HG03159 (cell line): ENCODE measurements around the gene CA10.

Experiments used
- ATAC-seq: cut with Tn5 transposase; IDR thresholded peaks from one replicate; pipeline ENCODE4 v1.9.1; 2021; ENCODE audit warnings: mild to moderate bottlenecking, moderate library complexity; ENCODE audit not compliant: unreplicated experiment

Gene CA10

DNA sequence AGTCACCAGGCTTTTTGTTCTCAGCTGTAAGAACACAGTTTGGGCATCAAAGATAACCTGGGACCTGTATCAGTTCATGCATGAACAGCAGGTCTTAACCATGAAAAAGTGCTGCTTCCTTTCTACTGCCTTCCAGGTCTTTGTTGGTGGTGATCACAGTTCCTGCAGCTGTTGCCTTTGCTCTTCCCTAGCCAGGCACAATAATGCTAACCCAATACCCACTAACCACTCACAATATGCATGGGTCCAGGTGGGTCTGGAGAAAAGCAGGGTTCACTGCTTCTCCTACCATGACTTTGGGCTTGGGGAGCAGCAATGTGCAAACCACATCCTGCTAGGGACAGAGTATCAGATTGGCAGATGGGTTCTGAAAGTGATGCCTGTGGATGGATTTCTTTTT is 501.3 kb downstream of the CA10 start:
- no peak for ATAC-seq

DNA sequence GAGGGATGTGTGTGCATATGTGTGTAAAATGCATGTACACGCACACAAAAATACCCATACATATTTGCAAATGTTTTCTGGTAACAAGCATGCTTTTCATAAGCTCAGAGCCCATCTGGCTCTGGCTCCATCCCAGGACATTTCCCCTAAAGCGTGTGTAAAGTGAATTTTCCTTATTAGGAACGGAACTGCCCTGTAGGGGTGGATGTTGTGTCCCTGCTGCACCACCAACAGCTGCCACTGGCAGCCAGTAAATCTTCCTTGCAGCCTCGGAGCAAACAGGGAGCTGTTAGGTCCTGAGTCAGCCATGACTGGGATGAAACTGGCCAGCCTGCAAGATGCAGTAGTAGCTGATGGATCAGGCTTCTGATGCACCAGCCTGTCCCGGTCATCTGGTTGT is 504.6 kb downstream of the CA10 start:
- no peak for ATAC-seq

DNA sequence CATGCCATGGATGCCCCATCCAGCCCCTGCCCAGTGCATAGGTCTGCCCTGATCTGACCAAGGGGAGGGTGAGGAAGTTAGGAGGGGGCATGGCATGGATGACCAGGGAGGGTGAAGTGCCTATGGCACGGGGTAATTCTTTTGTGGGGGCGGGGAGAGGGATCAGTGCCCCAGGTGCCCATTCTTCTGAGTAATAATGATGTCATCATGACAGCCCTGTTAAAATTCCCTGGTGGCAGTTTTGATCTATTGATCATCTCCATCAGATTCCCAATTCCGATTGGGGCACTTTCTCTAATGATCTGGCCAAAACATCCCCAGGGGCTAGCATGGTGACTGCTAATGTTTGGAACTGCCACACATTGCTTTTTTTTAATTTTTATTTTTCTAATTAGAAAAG is 506.0 kb downstream of the CA10 start:
- no peak for ATAC-seq

DNA sequence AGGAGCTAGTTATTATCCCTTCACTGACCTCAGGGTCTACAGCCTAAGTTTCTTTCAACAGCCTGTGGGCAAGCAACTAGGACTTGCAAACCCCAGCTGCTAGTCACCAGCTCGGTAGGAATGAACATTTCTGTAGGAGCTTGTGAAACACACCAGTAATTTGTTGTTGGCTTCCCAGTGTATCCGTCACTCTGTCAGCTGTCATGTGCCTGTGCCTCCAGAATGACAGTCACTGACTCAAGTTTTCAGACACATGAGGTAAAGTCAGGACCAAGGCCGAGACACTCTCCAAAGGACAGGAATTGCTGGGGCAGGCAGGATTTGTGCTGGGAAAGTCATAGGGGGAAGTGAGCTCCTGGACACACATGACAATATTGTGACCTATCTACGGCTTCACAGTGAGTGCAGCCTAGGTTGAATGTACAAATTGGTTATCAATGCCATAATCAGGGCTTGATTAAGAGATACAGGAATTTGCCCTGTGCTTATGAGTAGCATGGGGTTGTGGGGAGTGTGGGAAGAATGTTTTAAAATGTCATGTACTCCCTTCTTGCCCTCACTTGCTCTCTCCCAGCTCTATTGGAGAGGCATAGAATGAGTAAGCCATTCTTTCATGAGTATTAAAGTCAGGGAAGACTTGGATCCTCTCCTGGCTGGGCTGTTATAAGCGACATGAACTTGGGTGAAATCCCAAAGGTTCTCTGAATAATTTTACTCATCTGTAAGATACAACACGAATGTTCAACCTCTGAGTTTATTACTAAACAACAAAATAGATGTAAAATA is 506.8 kb downstream of the CA10 start:
- no peak for ATAC-seq

DNA sequence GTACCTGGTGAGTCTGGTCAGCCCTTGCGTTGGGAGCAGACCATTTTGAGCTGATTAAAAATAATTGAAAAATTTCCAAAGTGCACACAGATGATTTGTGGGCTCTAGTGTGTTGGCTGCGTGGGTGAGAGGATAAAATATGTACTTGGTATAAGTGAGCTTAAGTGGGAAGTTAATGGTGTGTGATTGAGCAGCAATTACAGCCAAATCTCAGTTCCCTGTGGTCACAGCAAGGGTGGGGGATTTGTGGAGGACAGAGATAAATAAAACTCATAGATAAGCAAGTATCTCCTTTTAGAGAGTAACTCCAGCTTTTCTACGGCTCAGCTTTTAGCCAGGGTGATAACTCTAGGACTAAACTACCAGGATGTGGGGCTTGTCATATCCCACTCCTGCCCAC is 507.7 kb downstream of the CA10 start:
- ATAC-seq: no peak

DNA sequence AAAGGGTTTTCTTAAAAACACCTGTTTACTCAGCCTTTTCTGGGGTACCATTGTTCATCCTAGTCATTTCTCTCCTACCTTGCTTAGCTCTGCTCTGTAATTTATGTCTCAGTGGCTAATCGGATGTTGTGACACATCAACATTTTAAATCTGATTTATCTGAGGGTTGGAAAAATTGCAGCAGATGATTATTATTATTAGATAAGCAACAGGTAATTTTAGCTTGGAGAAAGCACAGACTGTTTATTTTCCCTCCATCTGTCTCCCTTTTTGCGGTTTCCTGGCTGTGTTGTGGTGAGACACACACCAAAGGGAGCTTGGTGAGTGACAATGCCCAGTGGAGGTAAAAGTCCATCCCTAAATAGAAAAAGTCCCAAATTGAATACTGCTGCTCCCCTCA is 508.3 kb downstream of the CA10 start:
- no peak for ATAC-seq

DNA sequence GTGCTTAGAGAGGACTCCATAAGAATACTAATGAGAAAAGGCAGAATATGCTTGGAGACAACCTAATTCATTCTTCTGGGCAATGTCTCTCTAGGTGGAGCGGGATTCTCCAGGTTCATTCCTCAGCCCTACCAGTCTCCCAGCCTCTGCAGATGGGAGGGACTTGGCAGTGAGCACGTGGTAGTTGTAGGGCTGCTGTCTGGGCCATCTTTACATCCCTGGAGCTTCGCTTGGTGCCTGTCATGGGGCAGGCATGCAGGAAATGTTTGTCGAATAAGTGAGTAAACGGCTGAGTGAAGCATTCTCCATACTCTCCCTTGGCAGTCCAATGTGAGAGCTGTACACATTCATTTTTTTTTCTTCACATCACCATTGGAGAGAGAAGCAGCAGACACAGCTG is 510.7 kb downstream of the CA10 start:
- ATAC-seq: no peak

DNA sequence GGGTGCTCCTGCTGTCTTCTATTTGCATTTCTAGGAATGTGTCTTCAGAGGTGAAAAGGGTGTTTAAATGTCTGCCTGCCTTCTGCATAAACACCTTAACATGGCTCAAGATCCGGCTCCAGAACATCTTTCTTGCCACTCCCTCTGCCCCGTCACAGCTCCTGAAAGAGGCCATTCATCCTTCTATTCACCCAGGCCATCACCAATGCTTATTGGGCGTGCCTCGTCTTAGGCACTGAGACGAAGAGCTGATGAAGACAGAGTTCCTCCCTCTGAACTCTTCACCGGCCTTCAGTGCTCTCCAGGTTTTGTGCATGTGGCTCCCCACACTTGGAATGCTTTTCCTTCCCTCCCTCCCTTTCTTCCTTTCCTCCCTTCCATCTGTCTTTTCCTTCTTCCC is 511.4 kb downstream of the CA10 start:
- no peak for ATAC-seq

DNA sequence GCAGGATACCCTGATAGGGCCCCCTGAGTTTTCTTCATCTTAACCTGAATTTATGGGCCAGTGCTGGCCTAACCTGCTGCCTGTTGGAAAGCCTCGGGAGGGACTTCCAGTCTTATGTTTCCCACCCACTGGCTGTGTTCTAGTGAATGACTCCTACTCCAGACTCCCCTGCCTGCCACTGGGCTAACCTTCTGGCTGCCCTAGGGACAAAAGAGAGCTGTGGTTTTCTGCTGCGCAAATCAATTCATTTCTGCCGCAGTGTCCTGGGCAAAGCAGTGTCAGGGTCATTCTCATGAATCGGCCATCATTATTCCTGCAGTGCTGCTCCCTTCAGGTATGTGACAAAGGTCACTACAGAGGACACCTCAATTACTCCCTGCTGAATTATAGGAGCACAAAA is 512.0 kb downstream of the CA10 start:
- ATAC-seq: no peak

DNA sequence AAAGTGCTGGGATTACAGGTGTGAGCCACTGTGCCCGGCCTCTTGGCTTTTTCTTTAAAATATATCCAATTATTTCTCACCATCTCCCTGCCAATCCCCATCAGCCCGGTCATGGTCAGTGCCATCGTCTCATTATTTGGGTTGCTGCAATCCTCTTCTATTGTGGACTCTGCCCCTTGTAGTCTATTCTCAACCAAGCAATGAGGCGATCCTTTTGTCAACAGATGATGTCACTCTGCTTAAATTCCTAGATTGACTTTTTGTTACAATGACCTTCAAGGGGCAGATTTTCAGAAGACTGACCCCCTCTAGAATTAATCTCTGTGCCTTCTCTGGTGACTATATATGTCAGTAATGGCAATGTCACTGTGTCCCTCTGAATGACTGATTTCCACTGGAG is 513.5 kb downstream of the CA10 start:
- no peak for ATAC-seq

DNA sequence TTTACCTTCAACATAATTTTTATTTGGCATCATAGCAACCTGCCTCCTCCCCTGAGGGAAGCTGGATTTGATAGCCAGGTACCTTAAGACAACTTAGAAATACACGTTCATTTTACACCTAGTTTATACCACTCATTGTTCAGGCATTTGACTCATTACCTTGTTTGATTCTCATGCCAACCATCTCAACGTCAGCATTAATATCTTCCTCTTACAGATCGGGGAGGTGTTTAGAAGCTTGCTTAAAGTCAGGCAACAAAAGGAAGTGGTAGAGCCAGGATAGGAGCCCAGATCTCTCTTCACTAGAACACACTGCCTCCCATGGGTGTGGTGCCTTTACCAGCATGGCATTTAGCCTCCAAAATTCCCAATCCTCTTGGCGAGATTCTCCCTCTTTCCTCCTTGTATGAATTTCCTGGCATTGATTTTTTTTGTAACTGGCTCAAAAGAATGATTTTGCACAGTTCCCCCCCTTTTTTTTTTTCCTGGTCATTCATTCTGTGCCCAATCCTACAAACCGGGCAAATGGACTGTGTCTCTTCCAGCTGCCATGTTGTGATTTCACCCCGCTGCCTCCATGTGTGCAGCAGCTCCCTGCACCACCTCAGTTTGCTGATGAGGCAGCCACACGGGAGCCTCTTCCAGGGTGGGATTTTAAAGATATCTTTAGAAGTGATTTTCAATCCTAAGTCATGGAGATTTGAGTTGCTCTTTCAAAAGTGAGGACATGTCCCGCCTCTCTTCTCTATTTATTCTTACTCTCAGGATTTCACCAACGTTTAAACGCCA is 514.6 kb downstream of the CA10 start:
- no peak for ATAC-seq

DNA sequence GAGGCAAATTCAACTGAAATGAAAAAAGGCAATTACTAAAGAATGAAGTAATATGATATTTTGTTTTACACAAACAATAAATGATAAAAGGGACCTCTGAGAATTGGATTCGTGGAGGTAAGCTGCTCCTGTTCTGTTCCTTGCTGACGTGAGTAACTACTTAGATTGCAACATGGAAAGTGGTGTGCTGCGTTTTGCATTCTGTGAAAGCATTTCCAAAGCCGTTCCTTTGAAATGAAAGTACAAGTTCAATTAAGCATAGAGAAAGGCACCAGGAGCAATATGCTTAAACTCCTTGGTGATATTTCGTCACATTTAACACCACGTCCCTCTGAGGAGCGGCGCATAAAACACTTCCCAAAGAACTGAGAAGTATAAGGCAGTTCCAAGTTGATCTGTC is 516.5 kb downstream of the CA10 start:
- no peak for ATAC-seq

DNA sequence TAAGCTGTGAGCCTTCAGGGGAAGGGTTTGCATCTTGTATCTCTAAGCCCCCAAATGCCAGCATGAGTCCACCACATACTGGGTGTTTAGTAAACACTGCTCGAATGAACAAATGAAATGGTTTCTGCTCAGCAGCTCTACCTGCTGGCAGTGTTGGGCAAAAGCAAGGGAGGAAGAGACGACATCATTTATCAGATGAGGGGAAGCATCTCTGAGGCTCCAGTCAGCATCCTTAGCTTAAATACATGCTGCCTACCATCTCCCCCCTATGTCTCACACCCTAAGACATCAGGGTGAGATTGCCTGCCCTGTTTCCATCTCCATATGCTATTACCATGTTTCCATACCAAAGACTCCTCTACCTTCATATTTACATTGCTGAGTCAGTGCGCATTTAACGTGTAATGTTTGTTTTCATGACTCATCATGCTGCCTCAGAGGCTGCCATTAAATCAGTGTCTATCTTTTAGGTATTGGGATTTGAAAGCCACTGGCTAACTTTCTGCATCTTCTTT is 518.3 kb downstream of the CA10 start:
- no peak for ATAC-seq

DNA sequence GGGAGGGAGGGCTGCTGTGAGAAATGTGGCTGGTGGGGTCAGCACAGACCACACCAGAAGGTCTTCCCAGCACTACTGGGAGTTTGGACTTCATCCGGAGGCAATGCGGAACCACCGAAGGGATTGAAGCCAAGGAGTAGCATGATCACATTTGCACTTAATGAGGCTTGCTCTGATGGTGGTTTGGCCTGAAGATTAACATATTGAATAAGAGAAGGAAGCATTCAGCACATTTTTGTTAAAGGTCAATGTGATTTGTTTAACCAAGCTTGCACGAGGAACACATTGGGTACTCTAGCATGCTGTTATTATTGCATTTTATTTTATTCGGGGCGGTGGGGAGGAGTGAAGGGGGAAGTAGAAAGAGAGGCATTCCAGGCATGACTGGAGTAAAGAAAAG is 519.5 kb downstream of the CA10 start:
- ATAC-seq: no peak

DNA sequence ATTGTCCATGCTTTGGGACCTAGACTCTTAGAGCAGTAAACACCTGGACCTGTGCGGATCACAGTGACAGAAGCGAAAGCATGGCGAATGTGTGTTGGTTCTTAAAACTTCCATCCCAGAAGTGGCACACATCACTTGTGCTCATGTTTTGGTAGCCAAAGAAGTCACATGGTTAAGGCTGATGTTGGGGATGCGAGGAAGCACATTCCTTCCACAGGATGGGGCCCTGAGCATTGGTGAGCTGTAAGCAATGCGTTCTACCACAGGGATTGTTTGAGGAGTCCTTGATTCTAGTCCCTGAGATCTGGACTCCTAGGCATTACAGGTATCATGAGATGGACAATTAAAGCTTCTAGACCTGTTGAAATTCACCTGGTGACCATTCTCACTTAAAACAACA is 522.2 kb downstream of the CA10 start:
- ATAC-seq: no peak

DNA sequence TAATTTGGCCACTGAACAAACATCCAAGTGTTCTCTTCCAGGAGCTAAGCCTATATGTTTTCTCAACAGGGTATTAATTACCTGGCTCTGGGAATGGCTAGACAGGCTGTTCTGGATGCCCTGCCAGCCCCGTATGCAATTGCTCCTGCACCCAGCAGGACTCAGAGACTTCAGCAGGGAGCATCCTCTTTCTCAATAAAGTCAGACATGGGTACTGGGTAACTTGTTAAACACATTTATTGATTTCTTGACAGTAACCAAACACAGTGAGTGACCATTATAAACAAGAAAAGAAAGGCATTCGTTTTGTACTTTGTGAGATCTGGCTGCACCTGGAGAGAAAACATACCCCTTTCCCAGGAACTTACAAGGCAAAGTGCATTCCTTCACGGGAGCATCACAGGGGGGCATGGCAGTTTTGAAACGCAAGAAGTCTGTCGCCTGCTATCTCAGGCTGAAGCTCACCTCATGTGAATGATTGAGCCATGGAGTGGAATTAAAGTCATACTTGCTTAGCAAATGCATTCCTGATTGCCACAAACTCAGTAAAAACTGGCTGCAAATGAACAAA is 528.3 kb downstream of the CA10 start:
- ATAC-seq: no peak

DNA sequence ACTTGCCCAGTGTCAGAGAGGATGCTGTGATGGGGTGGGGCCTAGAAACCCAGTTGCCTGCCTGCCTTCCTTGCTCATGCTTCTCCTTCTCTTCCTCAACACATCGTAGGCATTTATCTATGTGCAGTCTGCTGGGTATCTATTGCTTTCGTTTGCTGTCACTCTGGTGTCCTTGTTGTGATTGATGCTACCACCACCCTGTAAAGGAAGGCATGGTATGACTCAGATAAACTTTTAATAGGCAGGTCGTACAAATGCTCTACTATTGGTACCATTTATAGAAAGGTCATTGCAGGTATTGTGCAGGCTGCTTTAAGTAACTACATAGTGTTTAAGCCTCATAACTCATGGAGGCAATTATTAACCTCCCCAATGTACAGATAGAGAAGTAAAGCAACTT is 529.3 kb downstream of the CA10 start:
- no peak for ATAC-seq

DNA sequence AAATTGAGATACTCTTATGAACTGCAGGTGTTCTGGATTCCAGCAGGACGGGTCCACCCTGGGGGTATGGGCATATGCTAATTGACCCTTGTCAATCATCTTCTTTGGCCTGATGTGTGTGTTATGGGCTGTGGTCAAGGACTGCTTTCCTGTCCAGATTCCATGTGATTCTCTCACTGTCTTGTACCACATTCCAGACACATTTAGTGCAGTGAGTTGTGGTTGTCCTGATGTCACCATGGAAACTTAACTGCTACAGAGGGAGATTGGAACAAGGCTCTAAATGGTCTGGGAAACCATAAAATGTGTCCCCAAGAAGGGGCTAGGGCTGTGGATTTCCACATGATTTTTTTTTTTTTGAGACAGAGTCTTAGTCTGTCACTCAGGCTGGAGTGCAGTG is 530.7 kb downstream of the CA10 start:
- ATAC-seq: no peak

DNA sequence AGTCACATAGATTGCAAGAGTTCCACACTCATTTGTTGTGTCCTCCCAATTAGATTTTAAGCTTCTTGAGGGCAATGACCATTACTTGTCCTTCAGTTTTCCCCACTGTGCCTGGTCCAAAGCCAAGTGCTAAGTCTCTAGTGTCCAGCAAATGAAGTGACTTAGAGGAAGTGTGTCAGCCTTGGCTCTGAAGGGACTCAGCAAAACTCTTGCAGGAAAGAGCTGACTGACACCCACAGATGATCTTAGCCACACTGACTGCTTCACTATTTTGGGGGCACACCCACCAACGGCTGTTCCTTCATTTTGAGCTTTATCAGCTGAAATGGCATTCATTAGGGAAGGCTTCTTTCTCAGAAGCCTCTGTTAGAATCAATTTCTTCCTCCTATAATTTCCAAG is 540.0 kb downstream of the CA10 start:
- no peak for ATAC-seq

DNA sequence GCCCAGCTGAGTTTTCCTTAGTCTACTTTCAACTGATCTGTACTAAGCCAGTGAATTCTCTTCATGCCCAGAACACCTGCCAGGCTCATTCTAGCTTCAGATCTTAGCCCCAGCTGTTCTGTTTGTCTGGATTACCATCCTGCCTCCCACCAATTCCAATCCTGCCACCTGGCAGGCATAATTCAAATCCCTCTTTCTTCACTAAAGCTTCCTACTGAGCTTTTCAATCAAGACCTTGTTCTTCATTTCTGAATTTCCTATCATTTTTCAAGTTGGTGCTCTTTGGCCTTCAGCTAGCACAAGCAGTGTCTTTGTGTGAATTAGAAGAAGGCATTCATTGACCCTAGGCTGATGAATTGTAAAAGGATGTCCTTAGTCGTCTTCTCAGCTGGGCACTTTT is 540.5 kb downstream of the CA10 start:
- no peak for ATAC-seq

DNA sequence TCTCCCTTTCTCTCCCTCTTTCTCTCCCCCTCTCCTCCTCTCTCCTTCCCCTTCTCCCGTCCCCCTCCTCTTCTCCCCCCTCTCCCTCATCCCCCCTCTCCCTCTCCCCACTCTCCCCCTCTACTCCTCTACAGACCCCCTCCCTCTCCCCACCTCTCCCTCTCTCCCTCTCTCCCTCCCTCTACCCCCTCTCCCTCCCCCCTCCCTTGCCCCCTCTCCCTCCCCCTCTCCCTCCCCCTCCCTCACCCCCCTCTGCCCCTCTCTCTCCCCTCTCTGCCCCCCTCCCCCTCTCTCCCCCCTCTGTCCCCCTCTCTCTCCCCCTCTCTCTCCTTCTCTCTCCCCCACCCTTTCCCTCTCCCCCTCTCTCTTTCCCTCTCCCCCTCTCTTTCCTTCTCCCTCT is 545.3 kb downstream of the CA10 start:
- no peak for ATAC-seq

DNA sequence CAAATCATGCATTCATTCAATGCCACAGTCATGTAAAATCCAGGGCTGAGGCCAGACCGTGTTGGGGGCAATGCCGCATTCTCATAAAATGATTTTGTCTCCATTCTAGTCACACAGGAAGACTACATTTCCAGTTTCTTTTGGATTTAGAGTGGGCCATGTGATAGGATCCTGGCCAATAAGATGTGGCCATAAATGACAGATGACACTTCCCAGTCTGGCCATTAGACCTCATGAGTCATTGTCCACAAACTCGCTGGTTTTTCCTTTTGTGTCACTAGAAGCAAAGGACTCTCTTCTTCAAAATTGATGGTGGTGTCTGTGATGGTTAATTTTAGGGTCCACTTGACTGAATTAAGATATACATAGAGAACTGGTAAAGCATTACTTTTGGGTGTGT is 545.8 kb downstream of the CA10 start:
- no peak for ATAC-seq
